Kidney epithelial cell (primary cell): Measurements from ENCODE around the gene FGF12. TPM values are rescaled to one million over a fixed set of nuclear protein-coding genes. Genes with fewer than 3 reads are reported as not detected.

Source experiments
- DNase-seq: peaks from one replicate; pipeline ENCODE4 v3.0.0-alpha.2; 2010; ENCODE audit warnings: low read depth
- H3K27me3 ChIP-seq: 2 replicates; pipeline ENCODE4 v1.6.0; 2011; ENCODE audit warnings: low read length; ENCODE audit not compliant: control insufficient read depth, insufficient read depth
- H3K36me3 ChIP-seq: 2 replicates; pipeline ENCODE4 v1.5.1; 2011; ENCODE audit warnings: low read length; ENCODE audit not compliant: control insufficient read depth, insufficient read depth
- H3K4me3 ChIP-seq: 2 replicates; pipeline ENCODE4 v1.5.1; 2011; ENCODE audit warnings: low read depth, mild to moderate bottlenecking, control low read depth, low read length
- CTCF ChIP-seq: IDR thresholded peaks from 2 replicates; pipeline ENCODE4 v1.5.1; 2011; ENCODE audit warnings: mild to moderate bottlenecking, moderate library complexity, low read length, control low read depth, inconsistent platforms; ENCODE audit not compliant: insufficient read depth, poor library complexity, severe bottlenecking
- total RNA-seq: library from RNA; depleted of rRNA; stranded (reverse); fragments of >200 nt; gene quantifications from 2 replicates; pipeline ENCODE4 v1.2.3, GENCODE V29; 2015

FGF12 gene
- total RNA-seq, 1 donor from 2014 or later = 3.2 TPM

GRCh38 chr3:192181151-192181550 lies 546.2 kb downstream of the FGF12 start:
- no peak for DNase-seq
- Histone ChIP-seq H3K27me3 (no peaks in the 10 kb centered on the region), H3K36me3 (no peaks in the 10 kb centered on the region), H3K4me3 (no peak overlapping the region)
- TF ChIP-seq CTCF = no peak

- Histone ChIP-seq H3K4me3 (no peak overlapping the region), H3K36me3 (no peaks in the 10 kb centered on the region), H3K27me3 (no peaks in the 10 kb centered on the region)
- no peak for DNase-seq
- no peak for TF ChIP-seq CTCF
Measured at GRCh38 chr3:192177383-192177782, 550.0 kb downstream of the FGF12 start.

- no peak overlapping the region for H3K4me3 ChIP-seq
- no peak for DNase-seq
- no peaks in the 10 kb centered on the region for H3K27me3 ChIP-seq
- H3K36me3 ChIP-seq = no peaks in the 10 kb centered on the region
- TF ChIP-seq CTCF = no peak
Measured at GRCh38 chr3:192174283-192174682, 553.1 kb downstream of the FGF12 start.

- Histone ChIP-seq H3K36me3 (no peaks in the 10 kb centered on the region), H3K4me3 (no peak overlapping the region), H3K27me3 (no peaks in the 10 kb centered on the region)
- no peak for TF ChIP-seq CTCF
- DNase-seq = no peak
Measured at GRCh38 chr3:192171213-192171612, 556.1 kb downstream of the FGF12 start.

GRCh38 chr3:192170659-192171058 lies 556.7 kb downstream of the FGF12 start:
- Histone ChIP-seq H3K36me3 (no peaks in the 10 kb centered on the region), H3K27me3 (no peaks in the 10 kb centered on the region), H3K4me3 (no peak overlapping the region)
- TF ChIP-seq CTCF = no peak
- no peak for DNase-seq

- no peaks in the 10 kb centered on the region for H3K36me3 ChIP-seq
- no peaks in the 10 kb centered on the region for H3K27me3 ChIP-seq
- TF ChIP-seq CTCF = no peak
- DNase-seq = no peak
- no peak overlapping the region for H3K4me3 ChIP-seq
Measured at GRCh38 chr3:192170031-192170430, 557.3 kb downstream of the FGF12 start.
